ENCODE data around the gene RPS6KA4.
"Not testable (repeated sequence)": the region's sequence is repeated elsewhere in the genome, so short reads cannot be mapped to it uniquely, and the experiment has no call there.

Gene RPS6KA4

GRCh38 chr11:64391839-64392238, 32.9 kb downstream of the RPS6KA4 start:
- no peak for DNase-seq

- DNase-seq: no peak
Observed at GRCh38 chr11:64395545-64396078, 36.6 kb downstream of the RPS6KA4 start.

- no peak for DNase-seq
Observed at GRCh38 chr11:64396079-64396591, 37.2 kb downstream of the RPS6KA4 start.

DNA sequence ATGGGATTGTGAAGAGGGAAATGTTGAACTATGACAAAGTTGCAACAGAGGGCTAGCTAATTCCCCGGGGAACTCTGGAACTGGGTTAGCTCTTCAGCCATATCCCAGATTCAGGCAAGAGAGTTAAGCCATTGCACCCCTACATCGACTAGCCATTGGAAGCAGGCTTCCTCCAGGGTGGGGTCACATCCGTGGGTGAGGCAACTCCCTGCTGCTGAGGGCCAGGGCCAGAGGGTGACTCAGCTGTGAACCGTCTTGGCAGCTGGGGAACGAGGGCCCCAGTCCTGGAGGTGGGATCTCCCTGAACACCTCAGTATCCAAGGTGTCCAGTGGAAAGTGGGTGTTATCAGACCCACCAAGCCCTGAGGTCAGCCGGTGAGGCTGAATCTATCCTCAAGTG, 41.1 kb downstream of the RPS6KA4 start:
- no peak for DNase-seq

DNA sequence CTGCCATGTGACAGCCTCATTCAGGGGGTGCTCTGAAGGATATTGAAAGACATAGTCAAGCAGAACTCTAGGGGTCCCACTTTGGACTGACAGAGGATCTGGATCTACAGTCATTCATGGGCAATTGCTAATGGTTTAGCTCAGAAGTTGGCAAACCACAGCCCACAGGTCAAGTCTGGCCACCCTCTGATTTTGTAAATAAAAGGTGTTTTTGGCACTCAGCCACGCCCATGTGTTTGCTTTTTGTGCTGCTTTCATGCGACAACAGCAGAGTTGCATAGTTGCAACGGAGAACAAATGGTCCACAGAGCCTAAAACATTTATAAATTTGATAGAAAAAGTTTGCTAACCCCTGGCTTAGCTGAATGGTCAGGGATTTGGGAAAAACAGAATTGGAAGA, 41.7 kb downstream of the RPS6KA4 start:
- DNase-seq: no peak

DNA sequence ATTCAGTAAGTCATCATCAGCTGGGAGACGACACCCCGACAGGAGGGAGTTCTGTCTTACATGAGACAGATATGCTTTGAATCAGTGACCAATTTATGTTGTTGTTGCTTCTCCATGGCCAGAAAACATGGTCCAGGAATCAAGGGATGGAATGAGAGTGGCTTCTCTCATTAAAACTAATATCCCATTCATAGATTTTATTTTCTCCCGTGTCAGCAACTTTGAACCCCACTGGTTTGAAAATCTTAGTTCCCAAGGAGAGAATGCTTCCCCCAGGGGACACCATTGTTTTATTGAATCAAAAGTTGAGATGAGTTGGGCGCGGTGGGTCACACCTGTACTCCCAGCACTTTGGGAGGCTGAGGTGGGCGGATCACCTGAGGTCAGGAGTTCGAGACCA, 42.8 kb downstream of the RPS6KA4 start:
- DNase-seq: no peak

DNA sequence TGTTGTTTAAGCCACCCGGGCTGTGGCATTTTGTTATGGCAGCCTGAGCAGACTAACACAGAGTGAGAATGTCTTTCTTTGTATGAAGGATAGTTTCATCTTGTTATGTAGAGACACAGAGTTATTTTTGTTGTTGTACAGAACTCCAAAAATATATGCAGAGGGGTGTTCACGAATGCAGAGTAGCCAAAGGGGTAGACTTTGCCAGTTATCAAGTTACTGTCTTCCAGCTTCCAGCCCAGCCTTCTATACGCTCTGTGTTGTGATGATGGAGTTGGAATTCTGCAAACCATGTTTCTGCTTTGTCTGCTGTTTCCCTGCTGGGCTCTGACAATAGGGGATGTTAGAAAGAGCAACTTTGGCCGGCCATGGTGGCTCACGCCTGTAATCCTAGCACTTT, 44.1 kb downstream of the RPS6KA4 start:
- DNase-seq: no peak

DNA sequence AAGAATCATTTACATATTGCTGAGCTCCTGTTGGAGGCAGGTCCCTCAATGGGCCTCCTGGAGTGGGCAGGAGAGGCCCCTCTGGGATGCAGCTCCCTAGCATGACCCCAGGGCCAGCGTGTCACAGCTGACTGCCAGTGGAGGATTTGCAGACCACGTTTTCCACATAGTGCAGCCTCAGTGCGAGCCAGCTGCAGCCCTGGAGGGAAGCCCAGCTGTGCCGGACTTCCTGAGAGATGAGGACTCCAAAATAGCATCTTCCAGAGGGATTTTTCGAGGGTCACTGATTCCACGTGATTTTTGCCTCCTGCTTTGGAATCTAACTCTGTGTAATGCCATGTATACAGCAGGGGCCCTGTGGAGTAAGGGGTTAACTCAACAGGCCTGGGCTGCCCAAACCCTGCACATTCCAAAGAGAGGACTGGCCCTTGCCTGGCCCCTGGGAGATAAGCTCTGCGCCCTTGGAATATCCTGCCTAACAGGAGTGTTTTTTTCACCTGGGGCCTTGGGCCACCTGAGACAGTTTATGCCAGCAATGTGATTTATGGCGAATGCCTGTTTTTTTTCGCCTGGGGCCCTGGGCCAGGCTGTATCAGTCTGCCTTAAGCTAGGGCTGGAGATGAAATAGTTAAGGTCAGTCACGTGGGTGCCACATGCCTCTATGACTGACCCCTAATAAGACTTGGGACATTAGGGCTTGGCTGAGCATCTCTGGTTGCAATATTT, 47.4 kb downstream of the RPS6KA4 start:
- no peak for DNase-seq

- DNase-seq: no peak
Observed at GRCh38 chr11:64407221-64407620, 48.3 kb downstream of the RPS6KA4 start.

DNA sequence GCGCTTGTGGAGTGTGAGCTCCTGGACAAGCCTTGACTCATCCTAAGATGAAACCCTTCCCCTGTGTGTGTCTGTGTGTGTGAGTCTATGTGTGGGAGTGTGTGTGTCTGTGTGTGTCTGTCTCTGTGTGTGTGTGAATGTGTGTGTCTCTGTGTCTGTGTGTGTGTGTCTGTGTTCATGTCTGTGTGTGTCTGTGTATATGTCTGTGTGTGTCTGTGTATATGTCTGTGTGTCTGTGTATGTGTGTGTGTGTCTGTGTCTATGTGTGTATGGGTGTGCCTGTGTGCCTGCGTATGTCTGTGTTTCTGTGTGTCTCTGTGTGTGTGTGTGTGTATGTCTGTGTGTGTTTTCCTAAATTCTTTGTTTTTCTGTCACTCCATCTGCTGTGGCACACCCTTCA, 48.7 kb downstream of the RPS6KA4 start:
- no peak for DNase-seq

GRCh38 chr11:64409278-64409677, 50.3 kb downstream of the RPS6KA4 start:
- DNase-seq: no peak

- no peak for DNase-seq
Observed at GRCh38 chr11:64409707-64410403, 50.9 kb downstream of the RPS6KA4 start.

DNA sequence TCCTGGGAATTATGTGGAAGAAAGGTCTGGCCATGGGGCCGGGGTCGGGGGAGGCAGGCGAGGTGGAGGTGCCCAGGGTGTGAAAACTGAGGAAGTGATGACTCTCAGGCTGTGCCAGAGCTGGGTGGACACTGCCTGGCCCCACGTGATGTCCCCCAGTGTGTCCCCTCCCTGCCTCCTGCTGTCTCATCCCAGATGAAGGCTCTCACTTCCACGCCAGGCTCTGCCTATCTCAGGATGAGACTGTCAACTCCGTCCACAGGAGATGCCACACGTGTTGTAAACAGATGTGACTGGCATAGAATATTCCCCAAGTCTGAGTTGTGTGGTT, 51.4 kb downstream of the RPS6KA4 start:
- DNase-seq: no peak

DNA sequence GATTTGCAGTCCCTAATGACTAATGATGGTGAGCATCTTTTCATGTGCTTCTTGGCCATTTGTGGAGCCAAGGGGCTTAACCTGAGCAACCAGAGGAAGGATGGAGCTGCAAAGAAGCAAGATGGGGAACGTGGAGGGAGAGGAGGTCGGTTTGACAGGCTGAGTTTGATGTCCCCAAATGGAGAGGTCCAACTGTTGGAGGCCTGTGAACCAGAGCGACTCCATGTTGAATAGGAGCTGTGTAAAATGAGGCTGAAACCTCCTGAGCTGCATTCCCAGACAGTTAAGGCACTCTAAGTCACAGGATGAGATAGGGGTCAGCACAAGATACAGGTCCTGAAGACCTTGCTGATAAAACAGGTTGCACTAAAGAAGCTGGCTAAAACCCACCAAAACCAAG, 54.5 kb downstream of the RPS6KA4 start:
- DNase-seq: no peak

- no peak for DNase-seq
Observed at GRCh38 chr11:64415286-64415685, 56.3 kb downstream of the RPS6KA4 start.

GRCh38 chr11:64415996-64416728, 57.2 kb downstream of the RPS6KA4 start:
- DNase-seq: no peak

DNA sequence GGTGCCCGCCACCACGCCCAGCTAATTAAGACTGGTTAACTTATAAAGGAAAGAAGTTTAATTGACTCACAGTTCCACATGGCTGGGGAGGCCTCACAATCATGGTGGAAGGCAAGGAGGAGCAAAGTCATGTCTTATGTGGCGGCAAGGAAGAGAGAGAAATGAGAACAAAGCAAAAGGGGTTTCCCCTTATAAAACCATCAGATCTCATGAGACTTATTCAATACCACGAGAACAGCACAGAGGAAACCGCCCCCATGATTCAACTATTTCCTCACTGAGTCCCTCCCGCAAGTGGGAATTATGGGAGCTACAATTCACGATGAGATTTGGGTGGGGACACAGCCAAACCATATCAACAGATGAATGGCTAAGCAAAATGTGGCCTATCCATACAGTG, 59.3 kb downstream of the RPS6KA4 start:
- not testable (repeated sequence) for DNase-seq

DNA sequence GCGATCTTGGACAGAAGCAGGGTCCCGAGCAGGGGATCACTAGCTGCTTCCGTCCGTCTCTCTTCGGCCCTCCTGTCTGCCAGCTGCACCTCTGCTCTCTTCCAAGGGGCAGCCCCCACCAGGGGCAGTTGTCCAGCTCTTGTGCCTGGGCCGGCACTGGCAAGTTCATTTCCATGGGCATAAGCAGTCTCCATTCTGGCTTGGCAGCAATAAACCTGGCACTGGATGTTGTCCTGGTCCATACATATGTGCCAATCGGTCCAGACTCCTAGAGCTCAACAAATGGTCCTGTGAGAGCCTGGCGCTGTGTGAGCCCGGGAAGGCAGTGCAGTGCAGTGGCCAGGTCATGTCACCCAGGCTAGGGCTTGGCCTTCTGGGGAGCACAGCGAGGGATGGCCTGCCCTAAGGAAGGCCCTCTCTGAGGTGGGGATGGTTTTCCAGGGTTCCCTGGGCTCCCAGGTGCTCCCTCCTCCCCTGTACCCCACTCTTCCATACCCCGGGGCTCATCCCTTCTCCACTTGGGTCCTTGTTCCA, 60.4 kb downstream of the RPS6KA4 start:
- DNase-seq: no peak

- DNase-seq: no peak
Observed at GRCh38 chr11:64419818-64420485, 61.0 kb downstream of the RPS6KA4 start.

All from NCI-H187 treated with DMSO at 0.1 percent for 48 hours (cell line).